OCI-LY7 (cell line): ENCODE measurements around the gene INSIG2. TPM values are rescaled to one million over a fixed set of nuclear protein-coding genes. Genes with fewer than 3 reads are reported as not detected.

ENCODE experiments used
- BruUV-seq: library from RNA; stranded (reverse); fragments of 400-500 nt; replicated peaks from 2 replicates; lab custom pipeline; 2021; lab: Mats Ljungman, UMichigan
- CTCF ChIA-PET: fragments of 300-600 bp; sonication (Branson Sonifier 250); formaldehyde crosslinking; loops from one replicate; lab custom pipeline; 2022; ENCODE audit warnings: antibody characterized with exemption; ENCODE audit not compliant: unreplicated experiment; lab: Charles Lee
- POLR2A ChIA-PET: fragments of 300-600 bp; sonication (Branson Sonifier 250); formaldehyde crosslinking; loops from one replicate; lab custom pipeline; 2022; ENCODE audit warnings: antibody characterized with exemption; lab: Charles Lee
- DNase-seq: peaks from one replicate; pipeline ENCODE4 v3.0.0-alpha.2; 2015; ENCODE audit warnings: low spot score
- H2AFZ ChIP-seq: fragments of 200-600 bp; sonication (generic), shearing (Covaris generic); 2 replicates; pipeline ENCODE4 v1.6.1; 2014; ENCODE audit warnings: mild to moderate bottlenecking, antibody characterized with exemption, low read length, moderate library complexity
- H3K27ac ChIP-seq: fragments of 200-600 bp; sonication (generic); 2 replicates; pipeline ENCODE4 v1.5.1; 2014; ENCODE audit warnings: mixed run types, low read depth, mild to moderate bottlenecking, moderate library complexity, low read length, inconsistent platforms; ENCODE audit not compliant: poor library complexity, severe bottlenecking
- H3K36me3 ChIP-seq: fragments of 200-600 bp; sonication (generic); 2 replicates; pipeline ENCODE4 v1.6.1; 2014; ENCODE audit warnings: mild to moderate bottlenecking, antibody characterized with exemption, low read length, moderate library complexity, mixed read lengths; ENCODE audit not compliant: insufficient read depth
- H3K4me1 ChIP-seq: fragments of 200-600 bp; sonication (generic); 2 replicates; pipeline ENCODE4 v1.5.1; 2014; ENCODE audit warnings: mild to moderate bottlenecking, low read length; ENCODE audit not compliant: insufficient read depth, poor library complexity, severe bottlenecking
- H3K4me2 ChIP-seq: fragments of 200-600 bp; sonication (generic); 2 replicates; pipeline ENCODE4 v1.6.1; 2014; ENCODE audit warnings: mild to moderate bottlenecking, low read length
- H3K4me3 ChIP-seq: fragments of 200-600 bp; sonication (generic); 2 replicates; pipeline ENCODE4 v1.5.1; 2014; ENCODE audit warnings: mild to moderate bottlenecking, low read depth, low read length; ENCODE audit not compliant: poor library complexity, severe bottlenecking
- H3K79me2 ChIP-seq: fragments of 200-600 bp; sonication (generic); 2 replicates; pipeline ENCODE4 v1.6.1; 2016; ENCODE audit warnings: low read depth, mild to moderate bottlenecking, low read length, moderate library complexity, mixed read lengths; ENCODE audit not compliant: insufficient read depth
- H3K9me2 ChIP-seq: fragments of 200-600 bp; sonication (generic); 2 replicates; pipeline ENCODE4 v1.6.1; 2016; ENCODE audit warnings: mild to moderate bottlenecking, low read length, mixed read lengths; ENCODE audit not compliant: insufficient read depth
- H3K9me3 ChIP-seq: fragments of 200-600 bp; sonication (generic); 2 replicates; pipeline ENCODE4 v1.6.1; 2014; ENCODE audit warnings: mild to moderate bottlenecking, mixed run types, low read length, mixed read lengths
- H4K20me1 ChIP-seq: fragments of 200-600 bp; sonication (generic); 2 replicates; pipeline ENCODE4 v1.6.1; 2014; ENCODE audit warnings: mild to moderate bottlenecking, antibody characterized with exemption, low read length, moderate library complexity, mixed read lengths; ENCODE audit not compliant: insufficient read depth
- EZH2phosphoT487 ChIP-seq: fragments of 200-600 bp; sonication (generic); IDR thresholded peaks from 2 replicates; pipeline ENCODE4 v1.6.1; 2018; ENCODE audit warnings: low read depth, borderline replicate concordance, mild to moderate bottlenecking, mixed run types, antibody characterized with exemption, low read length, moderate library complexity, mixed read lengths
- intact Hi-C: fragments of 100-400 bp; cut with micrococcal nuclease; formaldehyde crosslinking; loops from one replicate; pipeline ENCODE4 v1.10.0; 2022; ENCODE audit not compliant: unreplicated experiment
- total RNA-seq, 2 experiments: library from RNA; depleted of rRNA in 1 of 2; stranded (reverse); fragments of >200 nt in 1 of 2; shearing (Covaris generic) in 1 of 2; gene quantifications; 2 replicates each; pipeline ENCODE4 v1.2.3, GENCODE V29; 2014 to 2022
- TF ChIP-seq, protein P1 (sequence below): fragments of 200-600 bp; sonication (generic); conservative IDR thresholded peaks from 2 replicates; pipeline ENCODE4 v1.5.1; 2014; ENCODE audit warnings: mild to moderate bottlenecking, antibody characterized with exemption, low read length, moderate library complexity, mixed read lengths

Gene INSIG2
- total RNA-seq, 2 experiments from 2014 or later: 5.9 to 21.2 TPM

DNA sequence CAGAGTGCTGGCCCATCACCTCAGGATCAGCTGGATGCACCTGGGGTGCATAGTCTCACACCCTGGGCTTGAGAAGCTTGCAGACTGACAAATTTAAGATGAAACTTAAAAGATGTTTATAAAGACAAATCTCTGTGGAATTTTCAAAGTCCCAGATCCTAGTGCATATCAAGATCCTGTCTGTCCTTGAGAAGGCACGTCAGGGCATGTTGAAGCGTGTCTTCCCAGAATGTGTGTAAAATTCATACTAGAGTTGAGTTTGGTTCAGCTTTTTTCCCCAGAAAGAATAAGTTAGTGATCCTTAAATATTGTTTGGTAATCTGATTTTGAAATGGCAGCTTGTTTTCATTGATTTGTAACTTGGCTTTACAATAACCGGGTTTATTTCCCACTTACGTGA is 27.5 kb downstream of the INSIG2 start:
- intact Hi-C loops: no loop called here
- CTCF ChIA-PET: no interaction called here
- BruUV-seq: no TSS peak

GRCh38 chr2:118118479-118118878 is 30.2 kb downstream of the INSIG2 start:
- POLR2A ChIA-PET: interaction anchor here (0.7 kb wide), 1 partner anchor 12 kb away, joined by 3 read pairs; no protein-coding TSS in a partner anchor

More for the DNA sequence above, 27.5 kb downstream of the INSIG2 start:
- Histone ChIP-seq H4K20me1 (no peaks in the 10 kb centered on the region), H3K36me3 (no peaks in the 10 kb centered on the region), H3K4me3 (no peak overlapping the region), H3K4me2 (no peak overlapping the region), H3K27ac (no peak overlapping the region), H3K4me1 (no peaks in the 10 kb centered on the region), H3K9me3 (no peaks in the 10 kb centered on the region), H3K79me2 (no peaks in the 10 kb centered on the region), H2AFZ (no peak overlapping the region), H3K9me2 (no peaks in the 10 kb centered on the region)
- DNase-seq: no peak
- TF ChIP-seq, protein P1, sequence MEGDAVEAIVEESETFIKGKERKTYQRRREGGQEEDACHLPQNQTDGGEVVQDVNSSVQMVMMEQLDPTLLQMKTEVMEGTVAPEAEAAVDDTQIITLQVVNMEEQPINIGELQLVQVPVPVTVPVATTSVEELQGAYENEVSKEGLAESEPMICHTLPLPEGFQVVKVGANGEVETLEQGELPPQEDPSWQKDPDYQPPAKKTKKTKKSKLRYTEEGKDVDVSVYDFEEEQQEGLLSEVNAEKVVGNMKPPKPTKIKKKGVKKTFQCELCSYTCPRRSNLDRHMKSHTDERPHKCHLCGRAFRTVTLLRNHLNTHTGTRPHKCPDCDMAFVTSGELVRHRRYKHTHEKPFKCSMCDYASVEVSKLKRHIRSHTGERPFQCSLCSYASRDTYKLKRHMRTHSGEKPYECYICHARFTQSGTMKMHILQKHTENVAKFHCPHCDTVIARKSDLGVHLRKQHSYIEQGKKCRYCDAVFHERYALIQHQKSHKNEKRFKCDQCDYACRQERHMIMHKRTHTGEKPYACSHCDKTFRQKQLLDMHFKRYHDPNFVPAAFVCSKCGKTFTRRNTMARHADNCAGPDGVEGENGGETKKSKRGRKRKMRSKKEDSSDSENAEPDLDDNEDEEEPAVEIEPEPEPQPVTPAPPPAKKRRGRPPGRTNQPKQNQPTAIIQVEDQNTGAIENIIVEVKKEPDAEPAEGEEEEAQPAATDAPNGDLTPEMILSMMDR: no peak
- TF ChIP-seq EZH2phosphoT487: no peak
- POLR2A ChIA-PET: no interaction called here

DNA sequence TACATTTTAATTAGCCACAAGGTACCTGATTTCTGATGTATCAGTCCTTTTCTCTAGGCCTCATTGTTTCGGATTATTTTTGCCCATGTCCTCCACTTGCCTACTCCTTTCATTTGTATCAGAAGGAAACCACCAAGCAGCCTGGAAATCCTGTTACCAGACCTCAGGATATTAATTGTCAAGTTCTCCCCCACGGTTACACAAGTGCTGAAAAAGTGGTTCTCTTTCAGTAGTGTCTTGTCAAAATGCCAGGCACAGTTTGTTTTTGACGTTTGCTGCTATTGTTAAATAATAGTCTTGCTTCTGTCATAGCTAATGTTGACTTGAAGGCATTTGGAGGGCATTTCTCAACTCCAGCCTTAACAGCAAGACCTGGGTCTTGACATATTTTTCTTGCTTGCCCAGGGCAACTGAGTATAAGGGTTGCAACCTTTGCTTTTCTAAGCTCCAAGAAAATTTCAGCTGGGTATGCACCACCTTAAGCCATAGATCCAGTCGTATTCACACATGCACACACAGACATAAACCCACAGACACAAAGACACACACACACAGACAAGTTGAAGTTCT is 31.0 kb downstream of the INSIG2 start:
- no TSS peak for BruUV-seq
- no peaks in the 10 kb centered on the region for H4K20me1 ChIP-seq
- no peaks in the 10 kb centered on the region for H3K79me2 ChIP-seq
- H3K4me1 ChIP-seq: no peaks in the 10 kb centered on the region
- no peak overlapping the region for H3K4me2 ChIP-seq
- POLR2A ChIA-PET: interaction anchor here (0.7 kb wide), 1 partner anchor 28 kb away, joined by 3 read pairs; no protein-coding TSS in a partner anchor
- H3K9me2 ChIP-seq: no peaks in the 10 kb centered on the region
- TF ChIP-seq, protein P1: no peak
- TF ChIP-seq EZH2phosphoT487: no peak
- H3K27ac ChIP-seq: no peak overlapping the region
- CTCF ChIA-PET: no interaction called here
- H2AFZ ChIP-seq: no peak overlapping the region
- no peaks in the 10 kb centered on the region for H3K9me3 ChIP-seq
- no peaks in the 10 kb centered on the region for H3K36me3 ChIP-seq
- intact Hi-C loops: no loop called here
- H3K4me3 ChIP-seq: no peak overlapping the region
- no peak for DNase-seq

More at GRCh38 chr2:118118479-118118878, 30.2 kb downstream of the INSIG2 start:
- Histone ChIP-seq H2AFZ (no peak overlapping the region), H3K9me3 (no peaks in the 10 kb centered on the region), H4K20me1 (no peaks in the 10 kb centered on the region), H3K4me1 (no peaks in the 10 kb centered on the region), H3K9me2 (no peaks in the 10 kb centered on the region), H3K79me2 (no peaks in the 10 kb centered on the region), H3K36me3 (no peaks in the 10 kb centered on the region), H3K4me2 (no peak overlapping the region), H3K27ac (no peak overlapping the region), H3K4me3 (no peak overlapping the region)
- no peak for DNase-seq
- CTCF ChIA-PET: no interaction called here
- intact Hi-C loops: no loop called here
- TF ChIP-seq, protein P1: no peak
- no peak for TF ChIP-seq EZH2phosphoT487
- no TSS peak for BruUV-seq
